KMS-11 (cell line): ENCODE data around the gene GHITM.

Source experiments
- H2AFZ ChIP-seq: fragments of 200-600 bp; sonication (generic); 2 replicates; pipeline ENCODE4 v1.6.1; 2016; ENCODE audit warnings: antibody characterized with exemption, mixed run types, low read depth
- H3K27ac ChIP-seq: fragments of 200-600 bp; sonication (generic); 2 replicates; pipeline ENCODE4 v1.6.1; 2016; ENCODE audit warnings: mild to moderate bottlenecking, mixed run types
- H3K27me3 ChIP-seq: fragments of 200-600 bp; sonication (generic); 2 replicates; pipeline ENCODE4 v1.6.1; 2017; ENCODE audit warnings: mild to moderate bottlenecking, low read depth, mixed run types, moderate library complexity; ENCODE audit not compliant: insufficient read depth
- H3K36me3 ChIP-seq: fragments of 200-600 bp; sonication (generic); 2 replicates; pipeline ENCODE4 v1.6.1; 2017; ENCODE audit warnings: mild to moderate bottlenecking, mixed run types; ENCODE audit not compliant: insufficient read depth
- H3K4me1 ChIP-seq: fragments of 200-600 bp; sonication (generic); 2 replicates; pipeline ENCODE4 v1.6.1; 2016; ENCODE audit warnings: mild to moderate bottlenecking, low read depth, mixed run types; ENCODE audit not compliant: poor library complexity, severe bottlenecking
- H3K4me2 ChIP-seq: fragments of 200-600 bp; sonication (generic); 2 replicates; pipeline ENCODE4 v1.7.0; 2016; ENCODE audit warnings: mild to moderate bottlenecking, mixed run types
- H3K4me3 ChIP-seq: fragments of 200-600 bp; sonication (generic); IDR thresholded peaks from 2 replicates; pipeline ENCODE4 v1.6.1; 2017; ENCODE audit warnings: low read depth, low read length, mixed read lengths; ENCODE audit not compliant: insufficient read depth
- H3K79me2 ChIP-seq: fragments of 200-600 bp; sonication (generic); 2 replicates; pipeline ENCODE4 v1.6.1; 2016; ENCODE audit warnings: low read depth, mixed run types; ENCODE audit not compliant: insufficient read depth
- H3K9ac ChIP-seq: fragments of 200-600 bp; sonication (generic); 2 replicates; pipeline ENCODE4 v1.6.1; 2016; ENCODE audit warnings: mild to moderate bottlenecking, mixed run types
- H4K20me1 ChIP-seq: fragments of 200-600 bp; sonication (generic); 2 replicates; pipeline ENCODE4 v1.6.1; 2016; ENCODE audit warnings: mild to moderate bottlenecking, mixed run types; ENCODE audit not compliant: insufficient read depth
- TF ChIP-seq, protein P1 (sequence below): fragments of 200-600 bp; sonication (generic); conservative IDR thresholded peaks from 2 replicates; pipeline ENCODE4 v1.6.1; 2017; ENCODE audit warnings: low read depth, mild to moderate bottlenecking, antibody characterized with exemption, low read length, moderate library complexity, mixed read lengths

Gene GHITM

GRCh38 chr10:84181631-84182030 lies 42.3 kb downstream of the GHITM start:
- Histone ChIP-seq H3K36me3 (no peaks in the 10 kb centered on the region), H3K4me2 (no peak overlapping the region), H2AFZ (no peak overlapping the region), H3K27me3 (no peaks in the 10 kb centered on the region), H3K9ac (no peak overlapping the region), H3K27ac (no peak overlapping the region), H3K4me1 (no peaks in the 10 kb centered on the region), H3K79me2 (no peaks in the 10 kb centered on the region), H3K4me3 (no peak overlapping the region), H4K20me1 (no peaks in the 10 kb centered on the region)
- TF ChIP-seq, protein P1, sequence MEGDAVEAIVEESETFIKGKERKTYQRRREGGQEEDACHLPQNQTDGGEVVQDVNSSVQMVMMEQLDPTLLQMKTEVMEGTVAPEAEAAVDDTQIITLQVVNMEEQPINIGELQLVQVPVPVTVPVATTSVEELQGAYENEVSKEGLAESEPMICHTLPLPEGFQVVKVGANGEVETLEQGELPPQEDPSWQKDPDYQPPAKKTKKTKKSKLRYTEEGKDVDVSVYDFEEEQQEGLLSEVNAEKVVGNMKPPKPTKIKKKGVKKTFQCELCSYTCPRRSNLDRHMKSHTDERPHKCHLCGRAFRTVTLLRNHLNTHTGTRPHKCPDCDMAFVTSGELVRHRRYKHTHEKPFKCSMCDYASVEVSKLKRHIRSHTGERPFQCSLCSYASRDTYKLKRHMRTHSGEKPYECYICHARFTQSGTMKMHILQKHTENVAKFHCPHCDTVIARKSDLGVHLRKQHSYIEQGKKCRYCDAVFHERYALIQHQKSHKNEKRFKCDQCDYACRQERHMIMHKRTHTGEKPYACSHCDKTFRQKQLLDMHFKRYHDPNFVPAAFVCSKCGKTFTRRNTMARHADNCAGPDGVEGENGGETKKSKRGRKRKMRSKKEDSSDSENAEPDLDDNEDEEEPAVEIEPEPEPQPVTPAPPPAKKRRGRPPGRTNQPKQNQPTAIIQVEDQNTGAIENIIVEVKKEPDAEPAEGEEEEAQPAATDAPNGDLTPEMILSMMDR: no peak

DNA sequence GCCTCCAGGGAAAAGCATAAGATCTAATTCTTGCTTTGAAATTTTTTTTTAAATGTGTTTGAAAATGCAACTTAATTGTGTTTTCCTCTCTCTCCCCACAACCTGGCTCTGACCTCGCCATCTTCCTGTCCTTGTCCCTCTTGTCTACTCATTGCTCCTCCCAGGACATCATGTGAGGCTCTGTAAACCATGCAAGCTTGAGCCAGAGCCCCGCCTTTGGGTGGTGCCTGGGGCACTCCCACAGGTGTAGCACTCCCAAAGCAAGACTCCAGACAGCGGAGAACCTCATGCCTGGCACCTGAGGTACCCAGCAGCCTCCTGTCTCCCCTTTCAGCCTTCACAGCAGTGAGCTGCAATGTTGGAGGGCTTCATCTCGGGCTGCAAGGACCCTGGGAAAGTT lies 45.2 kb downstream of the GHITM start:
- no peak overlapping the region for H2AFZ ChIP-seq
- no peak overlapping the region for H3K4me2 ChIP-seq
- no peak overlapping the region for H3K4me3 ChIP-seq
- H3K79me2 ChIP-seq: no peaks in the 10 kb centered on the region
- H3K27me3 ChIP-seq: no peaks in the 10 kb centered on the region
- no peaks in the 10 kb centered on the region for H4K20me1 ChIP-seq
- H3K9ac ChIP-seq: no peak overlapping the region
- H3K36me3 ChIP-seq: no peaks in the 10 kb centered on the region
- H3K27ac ChIP-seq: no peak overlapping the region
- no peaks in the 10 kb centered on the region for H3K4me1 ChIP-seq
- TF ChIP-seq, protein P1: no peak

- H3K4me3 ChIP-seq: no peak overlapping the region
- H4K20me1 ChIP-seq: no peaks in the 10 kb centered on the region
- no peak overlapping the region for H3K27ac ChIP-seq
- TF ChIP-seq, protein P1: no peak
- H2AFZ ChIP-seq: no peak overlapping the region
- H3K79me2 ChIP-seq: no peaks in the 10 kb centered on the region
- no peak overlapping the region for H3K4me2 ChIP-seq
- H3K4me1 ChIP-seq: no peaks in the 10 kb centered on the region
- H3K9ac ChIP-seq: no peak overlapping the region
- H3K36me3 ChIP-seq: no peaks in the 10 kb centered on the region
- no peaks in the 10 kb centered on the region for H3K27me3 ChIP-seq
Observed at GRCh38 chr10:84185526-84186175, 46.3 kb downstream of the GHITM start.

DNA sequence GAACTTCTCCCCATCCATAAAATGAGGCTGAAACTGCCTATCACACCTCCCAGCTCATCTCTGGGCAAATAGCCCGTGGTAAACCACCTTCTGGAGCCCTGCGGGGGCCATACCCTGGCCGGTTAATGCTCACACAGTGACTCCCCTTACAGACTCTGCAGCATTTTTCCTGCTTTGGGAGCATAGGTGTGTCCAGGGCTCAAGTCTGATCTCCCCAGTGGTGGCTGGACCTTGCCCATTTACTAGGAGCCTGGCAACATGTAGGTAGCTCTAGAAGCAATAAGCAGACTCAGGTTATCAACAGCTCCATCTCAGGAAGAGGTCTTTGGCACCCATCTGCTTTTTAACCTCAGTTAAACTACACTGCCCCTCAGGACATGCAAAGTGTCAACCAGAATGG lies 49.5 kb downstream of the GHITM start:
- Histone ChIP-seq H3K9ac (no peak overlapping the region), H3K4me2 (no peak overlapping the region), H3K27me3 (no peaks in the 10 kb centered on the region), H2AFZ (no peak overlapping the region), H3K27ac (no peak overlapping the region), H4K20me1 (no peaks in the 10 kb centered on the region), H3K4me1 (no peaks in the 10 kb centered on the region), H3K4me3 (no peak overlapping the region), H3K79me2 (no peaks in the 10 kb centered on the region), H3K36me3 (no peaks in the 10 kb centered on the region)
- TF ChIP-seq, protein P1: no peak
